ENCODE data around the gene B3GAT1. TPM values are rescaled to one million over a fixed set of nuclear protein-coding genes. Genes with fewer than 3 reads are reported as not detected.

B3GAT1 gene
- polyA plus RNA-seq, 6 donors from 2014 or later, result not detected

DNA sequence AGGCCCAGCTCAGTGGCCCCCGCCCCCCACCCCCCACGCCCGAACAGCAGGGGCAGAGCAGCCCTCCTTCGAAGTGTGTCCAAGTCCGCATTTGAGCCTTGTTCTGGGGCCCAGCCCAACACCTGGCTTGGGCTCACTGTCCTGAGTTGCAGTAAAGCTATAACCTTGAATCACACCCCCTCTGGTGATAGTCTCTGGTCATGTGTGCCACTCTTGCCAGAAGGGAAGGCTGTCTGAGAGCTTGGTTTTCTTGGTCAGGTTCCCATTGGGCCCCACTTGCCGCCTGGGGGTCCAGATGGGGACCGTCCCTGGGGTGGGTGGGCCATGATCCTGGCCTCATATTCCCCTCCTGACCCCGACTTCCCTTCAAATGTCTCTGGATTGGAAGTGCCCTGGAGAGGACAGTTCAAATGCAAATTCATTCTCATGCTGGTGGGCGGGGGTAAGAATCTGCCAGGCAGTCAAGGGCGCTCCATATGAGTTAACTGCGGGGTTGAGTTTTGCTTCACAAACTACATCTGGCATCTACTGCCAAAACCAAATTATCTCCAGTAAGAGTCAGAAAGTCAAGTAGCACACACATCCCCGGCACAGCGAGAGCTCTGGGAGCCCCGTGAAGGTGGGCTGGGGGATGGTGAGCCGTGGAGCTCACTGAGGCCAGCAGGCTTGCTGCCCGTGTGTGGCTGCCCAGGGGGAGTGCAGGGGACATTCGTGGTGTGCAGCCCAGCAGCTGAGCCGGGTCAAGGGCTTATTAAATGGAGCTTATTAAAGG, 35.7 kb downstream of the B3GAT1 start:
- no peak overlapping the region for H3K4me3 Mint-ChIP-seq
- ATAC-seq (ENCODE audit: low read depth in 2 of 2) (no peak), DNase-seq (no peak)
- peaks cover 0 to 26% (median 4%) of the 10 kb centered on the region in 3 donors for H3K27me3 Mint-ChIP-seq
- no peaks in the 10 kb centered on the region for H3K9me3 Mint-ChIP-seq
- H3K36me3 Mint-ChIP-seq, result no peaks in the 10 kb centered on the region
- no peak overlapping the region for H3K27ac Mint-ChIP-seq
- H3K4me1 Mint-ChIP-seq, result no peaks in the 10 kb centered on the region

DNA sequence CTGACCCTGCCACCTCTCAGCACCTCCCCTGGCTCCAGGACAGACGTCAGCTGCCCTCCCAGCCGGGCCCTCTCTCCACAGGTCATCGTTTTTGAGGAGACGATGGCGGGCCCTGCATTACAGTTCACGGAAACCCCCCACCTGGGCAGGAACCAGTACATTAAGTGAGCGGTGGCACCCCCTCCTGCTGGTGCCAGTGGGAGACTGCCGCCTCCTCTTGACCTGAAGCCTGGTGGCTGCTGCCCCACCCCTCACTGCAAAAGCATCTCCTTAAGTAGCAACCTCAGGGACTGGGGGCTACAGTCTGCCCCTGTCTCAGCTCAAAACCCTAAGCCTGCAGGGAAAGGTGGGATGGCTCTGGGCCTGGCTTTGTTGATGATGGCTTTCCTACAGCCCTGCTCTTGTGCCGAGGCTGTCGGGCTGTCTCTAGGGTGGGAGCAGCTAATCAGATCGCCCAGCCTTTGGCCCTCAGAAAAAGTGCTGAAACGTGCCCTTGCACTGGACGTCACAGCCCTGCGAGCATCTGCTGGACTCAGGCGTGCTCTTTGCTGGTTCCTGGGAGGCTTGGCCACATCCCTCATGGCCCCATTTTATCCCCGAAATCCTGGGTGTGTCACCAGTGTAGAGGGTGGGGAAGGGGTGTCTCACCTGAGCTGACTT, 37.0 kb downstream of the B3GAT1 start:
- peaks cover 0 to 17% (median 4%) of the 10 kb centered on the region in 3 donors for H3K27me3 Mint-ChIP-seq
- H3K4me1 Mint-ChIP-seq, result no peaks in the 10 kb centered on the region
- DNase-seq (no peak), ATAC-seq (ENCODE audit: low read depth in 2 of 2) (no peak)
- no peaks in the 10 kb centered on the region for H3K36me3 Mint-ChIP-seq
- H3K9me3 Mint-ChIP-seq, result peaks cover 0 to 1% (median 0%) of the 10 kb centered on the region in 7 donors
- no peak overlapping the region for H3K27ac Mint-ChIP-seq
- peak overlapping the region in 1 of 8 donors; percentile 39 for H3K4me3 Mint-ChIP-seq

DNA sequence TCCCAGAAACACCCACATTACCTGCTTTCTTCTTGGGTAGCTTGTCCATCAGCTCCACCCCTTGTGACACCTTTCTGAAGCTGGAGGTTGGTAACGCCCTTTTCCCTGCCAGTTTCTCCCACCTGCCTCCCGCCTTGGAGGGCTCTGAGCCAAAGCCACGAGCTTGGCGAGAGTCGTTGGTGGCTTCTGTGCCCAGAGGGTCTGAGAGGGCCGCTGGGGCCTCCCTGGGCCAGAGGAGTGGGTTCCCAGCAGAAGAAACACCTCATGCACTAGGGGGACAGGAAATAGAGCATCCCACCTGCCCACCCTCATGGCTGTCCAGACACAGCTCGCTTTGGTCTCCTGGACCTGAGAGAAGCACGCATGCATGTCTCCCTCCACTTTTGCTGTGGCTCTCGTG, 37.9 kb downstream of the B3GAT1 start:
- DNase-seq (no peak), ATAC-seq (ENCODE audit: low read depth in 2 of 2) (no peak)
- Mint-ChIP-seq H3K4me1 (no peaks in the 10 kb centered on the region), H3K27ac (no peak overlapping the region), H3K4me3 (no peak overlapping the region), H3K36me3 (no peaks in the 10 kb centered on the region), H3K9me3 (peaks cover 0 to 1% (median 0%) of the 10 kb centered on the region in 7 donors), H3K27me3 (peaks cover 0 to 13% (median 4%) of the 10 kb centered on the region in 3 donors)

- no peak overlapping the region for H3K27ac Mint-ChIP-seq
- no peak overlapping the region for H3K4me3 Mint-ChIP-seq
- no peaks in the 10 kb centered on the region for H3K36me3 Mint-ChIP-seq
- no peak for ATAC-seq (ENCODE audit: low read depth in 2 of 2)
- DNase-seq, result no peak
- peaks cover 0 to 1% (median 0%) of the 10 kb centered on the region in 7 donors for H3K9me3 Mint-ChIP-seq
- no peaks in the 10 kb centered on the region for H3K4me1 Mint-ChIP-seq
- H3K27me3 Mint-ChIP-seq, result peaks cover 0 to 13% (median 4%) of the 10 kb centered on the region in 3 donors
Measured at GRCh38 chr11:134373591-134374052, 38.4 kb downstream of the B3GAT1 start.

DNA sequence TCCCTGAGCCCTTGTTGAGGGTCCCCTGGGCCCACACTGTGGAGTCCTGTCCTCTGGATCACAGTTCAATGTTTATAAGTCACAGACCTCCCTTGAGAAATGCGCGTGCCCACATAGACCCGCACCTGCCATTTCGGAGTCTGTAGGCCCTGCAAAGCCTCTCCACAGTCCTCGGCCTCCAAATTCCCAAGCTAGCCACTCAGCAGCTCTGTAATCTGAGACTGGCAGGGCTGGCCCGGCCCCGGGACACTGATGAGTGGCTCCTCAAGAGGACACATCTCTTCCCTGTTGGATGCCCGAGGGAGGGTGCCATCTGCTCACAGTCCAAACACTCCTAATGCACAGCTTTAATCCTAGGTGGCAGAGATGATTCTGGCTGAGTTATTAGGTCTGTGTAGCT, 39.1 kb downstream of the B3GAT1 start:
- no peak overlapping the region for H3K4me3 Mint-ChIP-seq
- H3K27me3 Mint-ChIP-seq, result peaks cover 0 to 8% (median 4%) of the 10 kb centered on the region in 3 donors
- DNase-seq (no peak), ATAC-seq (ENCODE audit: low read depth in 2 of 2) (no peak)
- no peaks in the 10 kb centered on the region for H3K4me1 Mint-ChIP-seq
- no peak overlapping the region for H3K27ac Mint-ChIP-seq
- no peaks in the 10 kb centered on the region for H3K36me3 Mint-ChIP-seq
- H3K9me3 Mint-ChIP-seq, result peaks cover 0 to 1% (median 0%) of the 10 kb centered on the region in 7 donors

- no peak for DNase-seq
- Mint-ChIP-seq H3K36me3 (no peaks in the 10 kb centered on the region), H3K4me3 (no peak overlapping the region), H3K9me3 (peaks cover 0 to 1% (median 0%) of the 10 kb centered on the region in 7 donors), H3K4me1 (no peaks in the 10 kb centered on the region), H3K27me3 (peaks cover 0 to 3% (median 2%) of the 10 kb centered on the region in 3 donors), H3K27ac (no peak overlapping the region)
- no peak for ATAC-seq (ENCODE audit: low read depth in 2 of 2)
Measured at GRCh38 chr11:134372536-134372935, 39.5 kb downstream of the B3GAT1 start.

GRCh38 chr11:134371436-134372185, 40.4 kb downstream of the B3GAT1 start:
- Mint-ChIP-seq H3K9me3 (peaks cover 0 to 1% (median 0%) of the 10 kb centered on the region in 7 donors), H3K27me3 (no peaks in the 10 kb centered on the region), H3K27ac (peak overlapping the region in 2 of 6 donors; percentile 58 to 59), H3K4me1 (no peaks in the 10 kb centered on the region), H3K4me3 (no peak overlapping the region), H3K36me3 (no peaks in the 10 kb centered on the region)
- ATAC-seq (ENCODE audit: low read depth in 2 of 2), result no peak
- no peak for DNase-seq

GRCh38 chr11:134370526-134371435, 41.3 kb downstream of the B3GAT1 start:
- Mint-ChIP-seq H3K36me3 (no peaks in the 10 kb centered on the region), H3K27me3 (no peaks in the 10 kb centered on the region), H3K4me3 (peak overlapping the region in 1 of 8 donors; percentile 53), H3K9me3 (peaks cover 0 to 1% (median 0%) of the 10 kb centered on the region in 7 donors), H3K27ac (peak overlapping the region in 1 of 6 donors; percentile 59), H3K4me1 (no peaks in the 10 kb centered on the region)
- DNase-seq (no peak), ATAC-seq (ENCODE audit: low read depth in 2 of 2) (no peak)

DNA sequence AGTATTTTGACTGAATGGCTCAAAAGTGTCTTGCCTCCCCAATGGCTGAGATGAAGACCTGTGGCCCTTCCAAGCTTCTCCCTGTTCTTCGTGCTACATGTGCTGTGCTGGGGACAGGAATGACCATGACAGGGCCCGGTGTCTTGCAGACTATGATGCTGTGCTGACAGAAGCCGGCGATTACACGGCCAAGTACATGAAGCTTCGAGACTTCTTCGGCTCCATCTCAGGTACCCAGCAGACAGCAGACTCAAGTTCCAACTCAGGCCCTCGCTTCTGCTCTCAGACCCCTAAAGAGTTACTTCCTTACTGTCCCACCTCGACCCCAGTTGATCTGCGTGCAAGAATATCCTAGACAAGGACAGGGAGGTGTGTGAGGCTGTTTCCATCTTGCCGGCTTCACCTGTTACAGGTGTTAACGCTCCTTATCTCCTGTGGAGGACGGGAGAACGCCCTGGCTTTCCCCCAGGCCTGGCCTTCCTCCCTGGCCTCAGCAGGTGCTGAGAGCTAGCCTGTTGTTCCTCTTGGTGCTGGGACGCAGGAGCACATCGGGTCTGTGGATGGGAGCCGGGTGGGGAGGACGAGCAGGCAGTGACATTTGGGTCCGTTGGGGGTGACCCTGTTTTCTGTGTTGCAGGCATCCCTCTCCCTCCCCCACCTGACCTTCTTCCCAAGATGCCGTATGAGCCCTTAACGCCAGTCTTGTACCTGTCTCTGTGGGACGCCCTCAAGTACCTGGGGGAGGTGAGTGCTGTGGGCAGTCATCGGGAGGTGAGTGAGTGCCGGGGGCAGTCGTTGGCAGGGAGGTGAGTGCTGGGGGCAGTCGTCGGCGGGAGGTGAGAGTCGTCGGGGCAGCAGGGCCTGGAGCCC, 42.2 kb downstream of the B3GAT1 start:
- no peak for DNase-seq
- Mint-ChIP-seq H3K36me3 (no peaks in the 10 kb centered on the region), H3K27me3 (no peaks in the 10 kb centered on the region), H3K9me3 (peaks cover 0 to 1% (median 0%) of the 10 kb centered on the region in 7 donors), H3K4me1 (no peaks in the 10 kb centered on the region), H3K4me3 (no peak overlapping the region), H3K27ac (no peak overlapping the region)
- no peak for ATAC-seq (ENCODE audit: low read depth in 2 of 2)

- ATAC-seq (ENCODE audit: low read depth in 2 of 2) (no peak), DNase-seq (no peak)
- no peaks in the 10 kb centered on the region for H3K27me3 Mint-ChIP-seq
- no peaks in the 10 kb centered on the region for H3K4me1 Mint-ChIP-seq
- no peaks in the 10 kb centered on the region for H3K36me3 Mint-ChIP-seq
- H3K4me3 Mint-ChIP-seq, result peak overlapping the region in 1 of 8 donors; percentile 42
- no peak overlapping the region for H3K27ac Mint-ChIP-seq
- peaks cover 0 to 1% (median 0%) of the 10 kb centered on the region in 7 donors for H3K9me3 Mint-ChIP-seq
Measured at GRCh38 chr11:134367781-134368180, 44.3 kb downstream of the B3GAT1 start.

DNA sequence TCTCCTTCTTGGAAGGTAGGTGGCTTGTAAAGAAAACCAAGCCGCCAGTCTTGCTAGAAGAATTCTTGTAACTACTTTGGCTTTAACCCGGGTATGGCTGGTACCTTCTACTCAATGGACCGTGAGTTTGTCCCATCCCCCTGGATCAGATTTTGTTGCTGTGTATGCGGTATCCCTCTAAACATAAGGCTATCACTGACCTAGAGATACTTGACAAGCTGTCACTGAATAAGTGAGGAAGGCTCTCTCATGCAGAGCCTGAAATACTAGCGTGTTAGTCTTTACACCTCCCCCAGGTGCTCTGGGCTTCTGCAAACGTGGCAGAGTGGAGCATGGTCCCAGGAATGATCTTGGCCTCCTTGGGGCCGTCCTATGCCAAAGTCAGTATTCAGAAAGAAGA, 45.8 kb downstream of the B3GAT1 start:
- H3K4me1 Mint-ChIP-seq, result peaks cover 0 to 2% (median 0%) of the 10 kb centered on the region in 3 donors
- no peak overlapping the region for H3K4me3 Mint-ChIP-seq
- DNase-seq, result no peak
- peaks cover 0 to 8% (median 2%) of the 10 kb centered on the region in 7 donors for H3K9me3 Mint-ChIP-seq
- no peak overlapping the region for H3K27ac Mint-ChIP-seq
- peaks cover 5 to 11% (median 6%) of the 10 kb centered on the region in 3 donors for H3K27me3 Mint-ChIP-seq
- H3K36me3 Mint-ChIP-seq, result peaks cover 0 to 9% of the 10 kb centered on the region in 2 donors
- ATAC-seq (ENCODE audit: low read depth in 2 of 2), result no peak
